ENCODE measurements around the gene RHBDF1.

Gene RHBDF1

GRCh38 chr16:63466-63865, 9.0 kb downstream of the RHBDF1 start:
- Histone ChIP-seq H3K27me3 (ENCODE audit: control insufficient read depth, insufficient read depth, low read length) (no peaks in the 10 kb centered on the region), H3K9me3 (ENCODE audit: control insufficient read depth, insufficient read depth, low read depth, low read length) (no peaks in the 10 kb centered on the region), H3K4me1 (ENCODE audit: control insufficient read depth, insufficient read depth, low read length) (peaks cover 24% of the 10 kb centered on the region; the same call in 1 of the 2 replicates), H3K9ac (ENCODE audit: low read length) (no peak overlapping the region), H3K27ac (ENCODE audit: low read depth, low read length) (no peak overlapping the region), H3K4me3 (ENCODE audit: low read depth, low read length) (no peak overlapping the region), H3K36me3 (ENCODE audit: control insufficient read depth, insufficient read depth, low read length) (peaks cover 65% of the 10 kb centered on the region)

- H3K36me3 ChIP-seq (ENCODE audit: control insufficient read depth, insufficient read depth, low read length), result peaks cover 70% of the 10 kb centered on the region
- peaks cover 20% of the 10 kb centered on the region; the same call in 1 of the 2 replicates for H3K4me1 ChIP-seq (ENCODE audit: control insufficient read depth, insufficient read depth, low read length)
- H3K27ac ChIP-seq (ENCODE audit: low read depth, low read length), result no peak overlapping the region
- no peak overlapping the region for H3K4me3 ChIP-seq (ENCODE audit: low read depth, low read length)
- H3K9me3 ChIP-seq (ENCODE audit: control insufficient read depth, insufficient read depth, low read depth, low read length), result no peaks in the 10 kb centered on the region
- H3K9ac ChIP-seq (ENCODE audit: low read length), result no peak overlapping the region
- H3K27me3 ChIP-seq (ENCODE audit: control insufficient read depth, insufficient read depth, low read length), result no peaks in the 10 kb centered on the region
Measured at GRCh38 chr16:62968-63391, 9.5 kb downstream of the RHBDF1 start.

GRCh38 chr16:62283-62967, 10.0 kb downstream of the RHBDF1 start:
- H3K27ac ChIP-seq (ENCODE audit: low read depth, low read length), result no peak overlapping the region
- H3K9ac ChIP-seq (ENCODE audit: low read length), result no peak overlapping the region
- peaks cover 76% of the 10 kb centered on the region for H3K36me3 ChIP-seq (ENCODE audit: control insufficient read depth, insufficient read depth, low read length)
- H3K9me3 ChIP-seq (ENCODE audit: control insufficient read depth, insufficient read depth, low read depth, low read length), result no peaks in the 10 kb centered on the region
- H3K4me3 ChIP-seq (ENCODE audit: low read depth, low read length), result no peak overlapping the region
- H3K4me1 ChIP-seq (ENCODE audit: control insufficient read depth, insufficient read depth, low read length), result peaks cover 15% of the 10 kb centered on the region; the same call in 1 of the 2 replicates
- H3K27me3 ChIP-seq (ENCODE audit: control insufficient read depth, insufficient read depth, low read length), result no peaks in the 10 kb centered on the region

GRCh38 chr16:61879-62281, 10.6 kb downstream of the RHBDF1 start:
- Histone ChIP-seq H3K4me1 (ENCODE audit: control insufficient read depth, insufficient read depth, low read length) (peaks cover 10% of the 10 kb centered on the region; the same call in 1 of the 2 replicates), H3K27ac (ENCODE audit: low read depth, low read length) (no peak overlapping the region), H3K9ac (ENCODE audit: low read length) (no peak overlapping the region), H3K9me3 (ENCODE audit: control insufficient read depth, insufficient read depth, low read depth, low read length) (no peaks in the 10 kb centered on the region), H3K4me3 (ENCODE audit: low read depth, low read length) (no peak overlapping the region), H3K27me3 (ENCODE audit: control insufficient read depth, insufficient read depth, low read length) (no peaks in the 10 kb centered on the region), H3K36me3 (ENCODE audit: control insufficient read depth, insufficient read depth, low read length) (peaks cover 81% of the 10 kb centered on the region)

DNA sequence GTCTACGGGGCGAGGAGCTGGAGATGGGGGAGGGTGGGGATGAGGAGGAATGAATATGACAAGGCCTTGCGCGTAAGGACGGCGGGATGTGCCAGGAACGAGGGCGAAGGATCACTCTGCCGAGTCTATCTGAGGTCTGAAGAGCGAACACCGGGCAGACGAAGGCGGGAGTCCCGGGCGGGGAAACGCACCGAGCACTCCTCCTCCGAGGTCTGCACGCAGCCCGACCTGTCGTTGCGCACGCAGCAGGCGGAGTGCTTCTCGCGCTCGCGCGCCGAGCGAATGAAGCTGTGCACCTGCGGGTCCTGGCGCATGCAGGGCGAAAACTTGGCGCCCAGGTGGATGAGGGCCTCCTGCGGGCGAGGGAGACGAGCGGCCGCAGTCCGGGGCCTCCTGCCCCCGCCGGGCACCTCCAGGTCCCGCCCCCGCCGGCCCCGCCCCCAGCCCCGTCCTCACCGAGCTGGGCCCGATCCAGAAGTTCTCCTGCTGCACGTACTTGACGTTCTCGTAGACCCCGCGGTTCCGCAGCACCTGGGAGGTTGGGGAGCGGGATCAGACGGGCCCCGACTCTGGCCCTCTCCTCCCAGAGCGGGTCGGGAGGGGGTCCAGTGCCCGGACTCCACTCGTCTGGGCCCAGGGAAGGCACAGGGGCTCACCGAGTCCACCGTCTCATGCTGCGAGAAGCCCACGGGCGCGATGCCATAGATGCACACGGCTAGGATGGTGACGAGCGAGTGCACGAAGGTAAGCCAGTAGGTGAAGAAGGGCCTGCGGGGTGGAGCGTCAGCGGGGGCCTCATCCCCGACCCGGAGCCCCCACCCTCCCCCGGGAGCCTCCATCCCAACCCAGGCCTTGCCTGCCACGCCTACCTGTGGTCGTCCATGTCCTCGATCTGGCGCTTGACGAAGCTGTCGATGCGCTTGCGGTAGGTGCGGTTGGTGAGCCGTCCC, 11.2 kb downstream of the RHBDF1 start:
- Histone ChIP-seq H3K9ac (ENCODE audit: low read length) (no peak overlapping the region), H3K9me3 (ENCODE audit: control insufficient read depth, insufficient read depth, low read depth, low read length) (no peaks in the 10 kb centered on the region), H3K36me3 (ENCODE audit: control insufficient read depth, insufficient read depth, low read length) (peaks cover 88% of the 10 kb centered on the region), H3K27me3 (ENCODE audit: control insufficient read depth, insufficient read depth, low read length) (no peaks in the 10 kb centered on the region), H3K4me1 (ENCODE audit: control insufficient read depth, insufficient read depth, low read length) (peaks cover 4% of the 10 kb centered on the region; the same call in 1 of the 2 replicates), H3K4me3 (ENCODE audit: low read depth, low read length) (no peak overlapping the region), H3K27ac (ENCODE audit: low read depth, low read length) (no peak overlapping the region)

DNA sequence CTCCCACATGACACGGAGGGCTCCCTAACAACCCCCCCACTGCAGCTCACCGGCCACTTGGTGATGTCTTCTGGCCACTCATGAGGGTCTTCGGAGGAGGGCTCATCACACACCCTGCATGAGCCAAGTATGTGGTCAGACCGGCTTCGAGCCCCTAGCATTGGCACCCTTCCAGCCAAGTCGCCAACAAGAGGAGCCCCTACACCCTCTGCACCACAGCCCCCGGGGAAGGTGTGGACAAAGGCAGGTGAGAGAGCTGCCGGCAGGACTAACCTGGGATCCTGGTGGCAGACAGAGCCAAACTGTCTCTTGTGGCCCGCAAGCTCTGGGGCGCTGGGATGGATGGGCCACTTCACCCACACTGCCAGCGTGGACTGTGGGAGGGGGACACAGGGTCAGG, 12.3 kb downstream of the RHBDF1 start:
- H3K4me1 ChIP-seq (ENCODE audit: control insufficient read depth, insufficient read depth, low read length), result no peaks in the 10 kb centered on the region
- H3K4me3 ChIP-seq (ENCODE audit: low read depth, low read length), result no peak overlapping the region
- H3K27me3 ChIP-seq (ENCODE audit: control insufficient read depth, insufficient read depth, low read length), result no peaks in the 10 kb centered on the region
- no peak overlapping the region for H3K9ac ChIP-seq (ENCODE audit: low read length)
- peaks cover 98% of the 10 kb centered on the region for H3K36me3 ChIP-seq (ENCODE audit: control insufficient read depth, insufficient read depth, low read length)
- H3K27ac ChIP-seq (ENCODE audit: low read depth, low read length), result no peak overlapping the region
- H3K9me3 ChIP-seq (ENCODE audit: control insufficient read depth, insufficient read depth, low read depth, low read length), result no peaks in the 10 kb centered on the region

DNA sequence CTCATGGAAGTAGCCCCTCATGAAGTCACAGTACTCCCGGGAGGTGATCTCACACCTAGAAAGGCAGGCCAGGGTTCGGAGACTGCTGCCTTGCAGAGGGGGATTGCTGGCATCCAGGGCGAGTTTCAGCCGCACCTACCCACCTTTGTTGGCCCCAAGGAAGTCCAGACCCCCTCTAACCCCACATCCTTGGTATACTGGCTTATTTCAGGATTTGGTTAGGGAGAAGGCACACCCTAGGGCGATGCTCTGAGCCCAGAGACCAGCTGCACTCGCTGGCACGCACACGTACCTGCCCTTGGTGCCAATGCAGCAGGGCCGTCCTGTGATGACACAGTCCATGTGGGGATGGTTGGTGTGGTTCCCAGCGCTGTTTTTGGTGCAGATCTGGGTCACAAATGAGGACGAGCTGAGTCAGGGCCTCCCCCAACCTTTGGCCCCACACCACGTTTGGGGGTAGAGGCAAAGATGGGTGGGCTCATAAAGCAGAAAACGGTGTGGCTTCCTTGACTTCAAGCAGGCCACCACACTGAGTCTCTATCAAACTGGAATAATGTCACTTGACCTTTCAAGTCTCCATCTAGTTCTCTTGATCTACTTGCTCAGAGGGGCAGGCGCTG, 12.9 kb downstream of the RHBDF1 start:
- Histone ChIP-seq H3K4me1 (ENCODE audit: control insufficient read depth, insufficient read depth, low read length) (no peaks in the 10 kb centered on the region), H3K9me3 (ENCODE audit: control insufficient read depth, insufficient read depth, low read depth, low read length) (no peaks in the 10 kb centered on the region), H3K4me3 (ENCODE audit: low read depth, low read length) (no peak overlapping the region), H3K27ac (ENCODE audit: low read depth, low read length) (no peak overlapping the region), H3K27me3 (ENCODE audit: control insufficient read depth, insufficient read depth, low read length) (no peaks in the 10 kb centered on the region), H3K36me3 (ENCODE audit: control insufficient read depth, insufficient read depth, low read length) (peaks cover 95% of the 10 kb centered on the region), H3K9ac (ENCODE audit: low read length) (no peak overlapping the region)

- peaks cover 87% of the 10 kb centered on the region for H3K36me3 ChIP-seq (ENCODE audit: control insufficient read depth, insufficient read depth, low read length)
- no peaks in the 10 kb centered on the region for H3K27me3 ChIP-seq (ENCODE audit: control insufficient read depth, insufficient read depth, low read length)
- no peak overlapping the region for H3K27ac ChIP-seq (ENCODE audit: low read depth, low read length)
- no peak overlapping the region for H3K4me3 ChIP-seq (ENCODE audit: low read depth, low read length)
- H3K9ac ChIP-seq (ENCODE audit: low read length), result no peak overlapping the region
- H3K4me1 ChIP-seq (ENCODE audit: control insufficient read depth, insufficient read depth, low read length), result no peaks in the 10 kb centered on the region
- H3K9me3 ChIP-seq (ENCODE audit: control insufficient read depth, insufficient read depth, low read depth, low read length), result no peaks in the 10 kb centered on the region
Measured at GRCh38 chr16:58491-59439, 13.7 kb downstream of the RHBDF1 start.

- no peak overlapping the region for H3K27ac ChIP-seq (ENCODE audit: low read depth, low read length)
- peaks cover 77% of the 10 kb centered on the region for H3K36me3 ChIP-seq (ENCODE audit: control insufficient read depth, insufficient read depth, low read length)
- H3K9me3 ChIP-seq (ENCODE audit: control insufficient read depth, insufficient read depth, low read depth, low read length), result no peaks in the 10 kb centered on the region
- H3K27me3 ChIP-seq (ENCODE audit: control insufficient read depth, insufficient read depth, low read length), result no peaks in the 10 kb centered on the region
- no peaks in the 10 kb centered on the region for H3K4me1 ChIP-seq (ENCODE audit: control insufficient read depth, insufficient read depth, low read length)
- no peak overlapping the region for H3K9ac ChIP-seq (ENCODE audit: low read length)
- no peak overlapping the region for H3K4me3 ChIP-seq (ENCODE audit: low read depth, low read length)
Measured at GRCh38 chr16:57711-58110, 14.7 kb downstream of the RHBDF1 start.

GRCh38 chr16:56231-56927, 16.1 kb downstream of the RHBDF1 start:
- Histone ChIP-seq H3K27ac (ENCODE audit: low read depth, low read length) (no peak overlapping the region), H3K9me3 (ENCODE audit: control insufficient read depth, insufficient read depth, low read depth, low read length) (no peaks in the 10 kb centered on the region), H3K27me3 (ENCODE audit: control insufficient read depth, insufficient read depth, low read length) (no peaks in the 10 kb centered on the region), H3K4me1 (ENCODE audit: control insufficient read depth, insufficient read depth, low read length) (no peaks in the 10 kb centered on the region), H3K4me3 (ENCODE audit: low read depth, low read length) (no peak overlapping the region), H3K9ac (ENCODE audit: low read length) (no peak overlapping the region), H3K36me3 (ENCODE audit: control insufficient read depth, insufficient read depth, low read length) (peaks cover 67% of the 10 kb centered on the region)
